ENCODE data around the gene TARBP1. TPM values are rescaled to one million over a fixed set of nuclear protein-coding genes. Genes with fewer than 3 reads are reported as not detected.

TARBP1 gene
- total RNA-seq, 4 donors from 2014 or later = 13.8 to 23.0 (median 16.3) TPM

GRCh38 chr1:234412830-234413229, 66.1 kb downstream of the TARBP1 start:
- TF ChIP-seq CTCF (IDR thresholded peaks at IDR 0.05) (no peak), POLR2A (IDR thresholded peaks at IDR 0.05) (no peak)
- no peak overlapping the region for H3K4me3 ChIP-seq (ENCODE audit: low read depth, poor library complexity, severe bottlenecking)
- intact Hi-C loops (cut with DNase I; ENCODE audit: low total_unique reads) = no loop called here
- DNase-seq (ENCODE audit: low spot score in 2 of 2) = no peak
- WGBS, 2 donors = 87 to 94% methylated on average over 11 of the region's 11 CpGs

DNA sequence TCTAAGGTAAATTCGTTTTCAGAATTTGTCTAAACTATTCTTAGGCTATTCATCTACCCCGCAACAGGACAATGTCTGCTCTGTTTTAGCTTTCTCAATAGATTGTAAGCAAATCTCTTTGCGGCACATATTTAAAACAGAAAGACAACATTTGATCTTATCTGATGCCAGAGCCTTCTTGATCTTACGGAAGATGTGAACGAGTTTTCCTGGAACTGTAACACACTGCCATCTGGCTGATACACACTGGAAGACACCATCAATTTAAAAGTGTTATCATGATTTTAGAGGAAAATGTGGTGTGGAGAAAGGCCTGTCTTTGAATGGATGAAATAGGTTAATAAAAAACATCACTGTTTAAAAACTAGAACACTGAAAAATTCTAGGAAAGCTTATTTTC, 69.7 kb downstream of the TARBP1 start:
- no peak overlapping the region for H3K4me3 ChIP-seq (ENCODE audit: low read depth, poor library complexity, severe bottlenecking)
- 69 to 78% methylated on average over 5 of the region's 5 CpGs for WGBS, 2 donors
- intact Hi-C loops (cut with DNase I; ENCODE audit: low total_unique reads) = no loop called here
- TF ChIP-seq CTCF (IDR thresholded peaks at IDR 0.05) = no peak
- no peak for TF ChIP-seq POLR2A (IDR thresholded peaks at IDR 0.05)
- DNase-seq (ENCODE audit: low spot score in 2 of 2) = no peak

- 85 to 90% methylated on average over 9 of the region's 9 CpGs for WGBS, 2 donors
- TF ChIP-seq POLR2A (IDR thresholded peaks at IDR 0.05) (no peak), CTCF (IDR thresholded peaks at IDR 0.05) (no peak)
- intact Hi-C loops (cut with DNase I; ENCODE audit: low total_unique reads) = no loop called here
- DNase-seq (ENCODE audit: low spot score in 2 of 2) = no peak
- no peak overlapping the region for H3K4me3 ChIP-seq (ENCODE audit: low read depth, poor library complexity, severe bottlenecking)
Measured at GRCh38 chr1:234408757-234409156, 70.2 kb downstream of the TARBP1 start.

- 91 to 93% methylated on average over 4 of the region's 4 CpGs for WGBS, 2 donors
- no peak overlapping the region for H3K4me3 ChIP-seq (ENCODE audit: low read depth, poor library complexity, severe bottlenecking)
- DNase-seq (ENCODE audit: low spot score in 2 of 2) = no peak
- TF ChIP-seq POLR2A (IDR thresholded peaks at IDR 0.05) (no peak), CTCF (IDR thresholded peaks at IDR 0.05) (no peak)
- intact Hi-C loops (cut with DNase I; ENCODE audit: low total_unique reads) = no loop called here
Measured at GRCh38 chr1:234406871-234407270, 72.1 kb downstream of the TARBP1 start.

DNA sequence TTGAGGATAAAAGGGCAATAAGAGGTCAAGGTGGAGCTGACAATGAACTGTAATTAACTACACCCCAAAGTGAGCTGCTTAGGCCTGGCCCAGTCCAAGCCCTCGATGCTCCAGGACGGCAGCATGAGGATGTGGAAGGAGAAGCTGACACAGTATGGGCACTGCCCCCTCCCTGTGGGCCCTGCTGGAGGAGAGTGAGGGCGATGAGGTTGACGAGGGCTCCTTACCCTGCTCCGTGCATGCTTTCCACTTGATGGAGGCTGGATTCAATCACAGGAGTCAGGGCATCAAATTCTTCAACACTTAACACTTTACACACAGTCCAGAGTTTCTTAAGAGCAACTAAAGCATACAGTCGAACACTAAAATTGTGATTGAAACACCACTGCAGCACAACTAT, 73.3 kb downstream of the TARBP1 start:
- intact Hi-C loops (cut with DNase I; ENCODE audit: low total_unique reads) = no loop called here
- no peak overlapping the region for H3K4me3 ChIP-seq (ENCODE audit: low read depth, poor library complexity, severe bottlenecking)
- 74 to 86% methylated on average over 6 of the region's 6 CpGs for WGBS, 2 donors
- TF ChIP-seq CTCF (IDR thresholded peaks at IDR 0.05) (no peak), POLR2A (IDR thresholded peaks at IDR 0.05) (no peak)
- DNase-seq (ENCODE audit: low spot score in 2 of 2) = no peak

DNA sequence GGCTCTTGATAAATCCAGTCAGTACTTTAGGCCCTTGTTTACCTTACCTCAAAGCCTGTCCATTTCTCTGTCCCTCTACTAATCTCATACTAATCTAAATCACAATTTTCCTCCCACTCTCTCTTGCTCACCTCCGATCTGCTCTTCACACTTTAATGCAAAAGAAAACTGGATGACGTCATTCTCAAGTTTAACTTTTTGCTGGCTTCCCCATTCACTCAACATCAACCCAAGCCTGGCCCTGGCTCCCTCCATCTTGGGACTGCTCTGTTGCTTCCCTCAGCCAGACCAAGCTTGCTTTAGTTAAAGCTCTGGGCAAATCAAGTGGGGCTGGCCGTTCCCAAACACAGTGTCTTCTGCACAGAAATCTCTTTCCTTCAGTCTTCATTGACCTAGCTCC, 76.0 kb downstream of the TARBP1 start:
- WGBS, 2 donors = 89 to 90% methylated on average over 3 of the region's 3 CpGs
- intact Hi-C loops (cut with DNase I; ENCODE audit: low total_unique reads) = no loop called here
- no peak for DNase-seq (ENCODE audit: low spot score in 2 of 2)
- no peak for TF ChIP-seq POLR2A (IDR thresholded peaks at IDR 0.05)
- TF ChIP-seq CTCF (IDR thresholded peaks at IDR 0.05) = no peak
- no peak overlapping the region for H3K4me3 ChIP-seq (ENCODE audit: low read depth, poor library complexity, severe bottlenecking)
